ENCODE measurements around the gene NPFFR2.

GRCh38 chr4:72084587-72085011, 52.8 kb downstream of the NPFFR2 start:
- TF ChIP-seq EZH2 (IDR thresholded peaks at IDR 0.05) (no peak), POLR2AphosphoS5 (IDR thresholded peaks at IDR 0.05; ENCODE audit: borderline replicate concordance, low read depth, low read length) (no peak)

Data from SK-N-MC (cell line).